NCI-H82 treated with DMSO at 0.1 percent for 48 hours (cell line): ENCODE data around the gene ZNF385D.
"Not testable (repeated sequence)": the region's sequence is repeated elsewhere in the genome, so short reads cannot be mapped to it uniquely, and the experiment has no call there.

Experiments
- DNase-seq: peaks from one replicate; lab custom pipeline; 2025; ENCODE audit not compliant: unreplicated experiment; lab: John Stamatoyannopoulos, UW

Gene ZNF385D

GRCh38 chr3:21524133-21524532 lies 226.9 kb downstream of the ZNF385D start:
- DNase-seq = no peak

- DNase-seq = no peak
These were observed 230.7 kb downstream of the ZNF385D start for GRCh38 chr3:21520106-21520963.

- no peak for DNase-seq
These were observed 233.8 kb downstream of the ZNF385D start for GRCh38 chr3:21517184-21517583.

- no peak for DNase-seq
These were observed 235.6 kb downstream of the ZNF385D start for GRCh38 chr3:21515417-21515816.

GRCh38 chr3:21509731-21510470 lies 241.1 kb downstream of the ZNF385D start:
- DNase-seq = no peak

- DNase-seq = no peak
These were observed 242.8 kb downstream of the ZNF385D start for GRCh38 chr3:21508246-21508645.

GRCh38 chr3:21505711-21506460 lies 245.1 kb downstream of the ZNF385D start:
- no peak for DNase-seq

GRCh38 chr3:21502656-21503055 lies 248.4 kb downstream of the ZNF385D start:
- DNase-seq = no peak

GRCh38 chr3:21500834-21501233 lies 250.2 kb downstream of the ZNF385D start:
- DNase-seq = no peak

- DNase-seq = not testable (repeated sequence)
These were observed 260.3 kb downstream of the ZNF385D start for GRCh38 chr3:21490671-21491070.

- DNase-seq = no peak
These were observed 263.5 kb downstream of the ZNF385D start for GRCh38 chr3:21487520-21487919.

GRCh38 chr3:21486024-21486935 lies 264.7 kb downstream of the ZNF385D start:
- not testable (repeated sequence) for DNase-seq

GRCh38 chr3:21484828-21485144 lies 266.2 kb downstream of the ZNF385D start:
- DNase-seq = no peak

- peak; percentile 18 for DNase-seq
These were observed 266.8 kb downstream of the ZNF385D start for GRCh38 chr3:21484057-21484827.

GRCh38 chr3:21481991-21482390 lies 269.0 kb downstream of the ZNF385D start:
- no peak for DNase-seq

- DNase-seq = no peak
These were observed 273.3 kb downstream of the ZNF385D start for GRCh38 chr3:21477541-21478288.

GRCh38 chr3:21466476-21466875 lies 284.5 kb downstream of the ZNF385D start:
- no peak for DNase-seq

GRCh38 chr3:21464746-21465145 lies 286.3 kb downstream of the ZNF385D start:
- DNase-seq = no peak

GRCh38 chr3:21463319-21463718 lies 287.7 kb downstream of the ZNF385D start:
- no peak for DNase-seq
